Measurements from ENCODE around the gene RNF114. TPM values are rescaled to one million over a fixed set of nuclear protein-coding genes. Genes with fewer than 3 reads are reported as not detected.

The RNF114 gene
- total RNA-seq, 2 donors from 2014 or later = 82.0 to 181 TPM

DNA sequence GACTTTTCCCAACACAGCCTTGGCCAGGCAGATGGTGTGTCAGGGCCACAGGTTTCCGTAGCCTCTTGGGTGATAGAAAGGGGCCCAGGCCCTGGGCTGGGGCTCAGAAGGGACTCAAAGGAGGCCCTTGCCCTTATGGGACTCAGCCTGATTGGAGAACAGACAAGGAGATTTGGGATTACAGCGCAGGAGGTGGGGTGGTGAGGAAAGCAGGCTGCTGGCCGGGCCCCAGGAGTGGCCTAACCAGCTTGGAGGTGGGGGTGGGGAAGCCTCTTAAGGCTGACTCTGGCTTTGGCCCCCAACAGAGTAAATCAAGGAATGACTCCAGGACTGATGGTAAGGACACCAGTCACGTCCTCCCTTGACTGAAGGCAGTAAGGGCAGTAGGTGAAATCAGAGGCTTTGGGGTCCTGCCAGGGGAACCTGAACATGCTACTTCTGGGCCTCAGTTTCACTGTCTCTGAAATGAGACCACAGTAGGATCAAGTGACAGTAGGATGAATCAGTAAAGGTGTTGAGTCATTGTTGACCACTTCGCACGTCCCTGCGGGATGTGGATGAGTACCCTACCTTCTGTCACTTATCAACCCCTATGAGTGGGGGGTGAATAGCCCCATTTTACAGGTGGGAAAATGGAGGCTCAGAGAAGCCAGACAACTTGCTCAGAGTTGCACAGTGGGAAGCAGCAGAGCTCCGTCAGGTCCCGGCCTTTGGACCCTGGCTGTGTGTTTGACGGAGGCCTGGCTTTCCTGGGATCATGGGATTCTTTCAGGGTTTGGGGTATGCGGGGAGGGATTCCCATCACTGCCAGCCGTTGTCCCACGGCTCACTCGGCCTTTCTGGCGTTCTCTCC lies 51.0 kb downstream of the RNF114 start:
- no peaks in the 10 kb centered on the region for H3K27me3 ChIP-seq
- H3K27ac ChIP-seq = no peak overlapping the region
- H3K9me3 ChIP-seq = no peaks in the 10 kb centered on the region
- no peaks in the 10 kb centered on the region for H3K36me3 ChIP-seq (replicated peaks in 1 of 2; ENCODE audit: insufficient read depth in 1 of 2, low read depth in 2 of 2)
- ATAC-seq = no peak
- WGBS, 2 donors = 84 to 88% methylated on average over 15 of the region's 15 CpGs
- TF ChIP-seq POLR2A (IDR thresholded peaks at IDR 0.05) = no peak
- TF ChIP-seq, protein P1, sequence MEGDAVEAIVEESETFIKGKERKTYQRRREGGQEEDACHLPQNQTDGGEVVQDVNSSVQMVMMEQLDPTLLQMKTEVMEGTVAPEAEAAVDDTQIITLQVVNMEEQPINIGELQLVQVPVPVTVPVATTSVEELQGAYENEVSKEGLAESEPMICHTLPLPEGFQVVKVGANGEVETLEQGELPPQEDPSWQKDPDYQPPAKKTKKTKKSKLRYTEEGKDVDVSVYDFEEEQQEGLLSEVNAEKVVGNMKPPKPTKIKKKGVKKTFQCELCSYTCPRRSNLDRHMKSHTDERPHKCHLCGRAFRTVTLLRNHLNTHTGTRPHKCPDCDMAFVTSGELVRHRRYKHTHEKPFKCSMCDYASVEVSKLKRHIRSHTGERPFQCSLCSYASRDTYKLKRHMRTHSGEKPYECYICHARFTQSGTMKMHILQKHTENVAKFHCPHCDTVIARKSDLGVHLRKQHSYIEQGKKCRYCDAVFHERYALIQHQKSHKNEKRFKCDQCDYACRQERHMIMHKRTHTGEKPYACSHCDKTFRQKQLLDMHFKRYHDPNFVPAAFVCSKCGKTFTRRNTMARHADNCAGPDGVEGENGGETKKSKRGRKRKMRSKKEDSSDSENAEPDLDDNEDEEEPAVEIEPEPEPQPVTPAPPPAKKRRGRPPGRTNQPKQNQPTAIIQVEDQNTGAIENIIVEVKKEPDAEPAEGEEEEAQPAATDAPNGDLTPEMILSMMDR (IDR thresholded peaks at IDR 0.05) = no peak
- intact Hi-C loops (cut with DNase I) = no loop called here
- no peak overlapping the region for H3K4me3 ChIP-seq
- H3K4me1 ChIP-seq = peaks cover 10% of the 10 kb centered on the region
- DNase-seq = no peak

DNA sequence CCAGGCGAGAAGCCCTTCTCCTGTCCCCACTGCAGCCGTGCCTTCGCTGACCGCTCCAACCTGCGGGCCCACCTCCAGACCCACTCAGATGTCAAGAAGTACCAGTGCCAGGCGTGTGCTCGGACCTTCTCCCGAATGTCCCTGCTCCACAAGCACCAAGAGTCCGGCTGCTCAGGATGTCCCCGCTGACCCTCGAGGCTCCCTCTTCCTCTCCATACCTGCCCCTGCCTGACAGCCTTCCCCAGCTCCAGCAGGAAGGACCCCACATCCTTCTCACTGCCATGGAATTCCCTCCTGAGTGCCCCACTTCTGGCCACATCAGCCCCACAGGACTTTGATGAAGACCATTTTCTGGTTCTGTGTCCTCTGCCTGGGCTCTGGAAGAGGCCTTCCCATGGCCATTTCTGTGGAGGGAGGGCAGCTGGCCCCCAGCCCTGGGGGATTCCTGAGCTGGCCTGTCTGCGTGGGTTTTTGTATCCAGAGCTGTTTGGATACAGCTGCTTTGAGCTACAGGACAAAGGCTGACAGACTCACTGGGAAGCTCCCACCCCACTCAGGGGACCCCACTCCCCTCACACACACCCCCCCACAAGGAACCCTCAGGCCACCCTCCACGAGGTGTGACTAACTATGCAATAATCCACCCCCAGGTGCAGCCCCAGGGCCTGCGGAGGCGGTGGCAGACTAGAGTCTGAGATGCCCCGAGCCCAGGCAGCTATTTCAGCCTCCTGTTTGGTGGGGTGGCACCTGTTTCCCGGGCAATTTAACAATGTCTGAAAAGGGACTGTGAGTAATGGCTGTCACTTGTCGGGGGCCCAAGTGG lies 51.9 kb downstream of the RNF114 start:
- intact Hi-C loops (cut with DNase I) = no loop called here
- ATAC-seq (no peak), DNase-seq (no peak)
- Histone ChIP-seq H3K27me3 (no peaks in the 10 kb centered on the region), H3K4me3 (no peak overlapping the region), H3K36me3 (replicated peaks in 1 of 2; ENCODE audit: insufficient read depth in 1 of 2, low read depth in 2 of 2) (no peaks in the 10 kb centered on the region), H3K9me3 (no peaks in the 10 kb centered on the region), H3K27ac (no peak overlapping the region), H3K4me1 (peaks cover 4% of the 10 kb centered on the region)
- 75 to 91% methylated on average over 14 to 16 of the region's 18 CpGs for WGBS, 2 donors
- TF ChIP-seq, protein P1 (IDR thresholded peaks at IDR 0.05) = no peak
- no peak for TF ChIP-seq POLR2A (IDR thresholded peaks at IDR 0.05)

DNA sequence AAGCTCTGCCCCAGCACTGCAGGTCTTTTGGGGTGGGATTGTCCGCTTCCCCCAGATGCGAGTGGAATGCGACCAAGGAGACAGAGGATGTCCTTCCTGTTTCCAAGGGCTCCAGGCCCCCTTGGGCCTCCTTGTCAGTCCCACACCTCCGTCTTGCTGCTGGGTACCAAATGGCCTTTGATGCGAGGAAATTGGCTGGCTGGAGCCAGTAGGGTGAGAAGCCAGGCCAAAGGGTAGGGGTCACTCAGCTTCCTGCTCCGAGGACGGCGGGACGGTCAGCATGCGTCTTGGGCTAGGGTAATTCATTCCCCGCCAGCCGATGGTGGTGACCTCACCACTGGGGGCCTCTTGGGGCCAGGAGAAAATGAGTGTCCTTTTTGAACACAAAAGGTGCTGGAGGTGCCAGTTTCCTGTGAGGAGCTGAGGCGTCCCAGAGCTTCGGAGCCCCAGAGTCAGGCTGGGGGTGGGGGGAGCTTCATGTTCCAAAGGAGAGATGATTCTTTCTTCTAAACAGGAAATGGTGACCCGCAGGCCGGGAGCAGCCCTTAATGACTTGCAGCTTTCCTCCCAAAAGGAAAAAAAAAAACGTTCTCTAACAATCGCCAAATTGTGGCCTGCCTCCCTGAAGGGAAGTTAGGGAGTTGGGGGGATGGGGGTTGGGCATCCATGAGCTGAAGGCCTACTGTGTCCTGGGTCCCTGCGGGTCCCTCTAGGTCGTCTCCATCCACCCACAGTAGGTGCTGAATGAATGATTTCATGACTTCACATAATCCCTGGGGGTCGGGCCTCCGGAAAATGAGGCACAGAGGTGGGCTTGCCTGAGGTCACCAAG lies 53.3 kb downstream of the RNF114 start:
- TF ChIP-seq, protein P1 (IDR thresholded peaks at IDR 0.05) = no peak
- TF ChIP-seq POLR2A (IDR thresholded peaks at IDR 0.05) = no peak
- peak; percentile 43 for ATAC-seq
- DNase-seq = peak; percentile 26 to 50 (median 40)
- Histone ChIP-seq H3K4me1 (no peaks in the 10 kb centered on the region), H3K27ac (peak overlapping the region in 2 of 4 donors; percentile 46 to 51), H3K9me3 (no peaks in the 10 kb centered on the region), H3K27me3 (no peaks in the 10 kb centered on the region), H3K4me3 (no peak overlapping the region), H3K36me3 (replicated peaks in 1 of 2; ENCODE audit: insufficient read depth in 1 of 2, low read depth in 2 of 2) (no peaks in the 10 kb centered on the region)
- 61 to 67% methylated on average over 18 to 22 of the region's 22 CpGs for WGBS, 2 donors
- intact Hi-C loops (cut with DNase I) = no loop called here

DNA sequence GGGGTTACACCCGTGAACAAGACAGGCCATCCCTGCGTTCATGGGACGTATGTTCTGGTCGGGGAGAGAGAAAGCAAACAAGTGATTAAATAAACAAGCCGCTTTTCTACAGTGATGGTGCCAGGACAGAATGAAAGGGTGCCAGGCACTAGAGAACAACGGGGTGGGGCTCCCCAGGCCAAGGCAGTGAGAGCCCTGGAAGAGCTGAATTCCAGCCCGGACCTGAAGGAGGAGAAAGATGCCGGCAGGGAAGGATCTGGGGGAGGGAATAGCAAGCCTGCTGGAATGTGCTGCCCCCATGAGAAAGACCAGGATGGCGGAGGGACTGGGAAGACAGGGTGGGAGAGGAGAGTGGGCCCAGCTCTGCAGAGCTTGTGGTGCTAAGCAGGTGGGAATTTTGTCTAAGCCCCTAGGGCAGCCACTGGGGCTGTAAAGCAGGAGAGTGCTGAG lies 54.1 kb downstream of the RNF114 start:
- DNase-seq (no peak), ATAC-seq (peak; percentile 29)
- no peaks in the 10 kb centered on the region for H3K36me3 ChIP-seq (replicated peaks in 1 of 2; ENCODE audit: insufficient read depth in 1 of 2, low read depth in 2 of 2)
- no peaks in the 10 kb centered on the region for H3K27me3 ChIP-seq
- H3K9me3 ChIP-seq = no peaks in the 10 kb centered on the region
- no peak for TF ChIP-seq POLR2A (IDR thresholded peaks at IDR 0.05)
- TF ChIP-seq, protein P1 (IDR thresholded peaks at IDR 0.05) = no peak
- H3K27ac ChIP-seq = peak overlapping the region in 2 of 4 donors; percentile 46 to 51
- intact Hi-C loops (cut with DNase I) = no loop called here
- 28 to 31% methylated on average over 7 to 9 of the region's 9 CpGs for WGBS, 2 donors
- H3K4me3 ChIP-seq = no peak overlapping the region
- no peaks in the 10 kb centered on the region for H3K4me1 ChIP-seq
